HG03066 (cell line): ENCODE results near the gene IGF2BP2.
"Not testable (repeated sequence)": the region's sequence is repeated elsewhere in the genome, so short reads cannot be mapped to it uniquely, and the experiment has no call there.

Experiments used
- ATAC-seq: cut with Tn5 transposase; IDR thresholded peaks from one replicate; pipeline ENCODE4 v1.9.1; 2021; ENCODE audit warnings: low read depth; ENCODE audit not compliant: unreplicated experiment

Gene IGF2BP2

DNA sequence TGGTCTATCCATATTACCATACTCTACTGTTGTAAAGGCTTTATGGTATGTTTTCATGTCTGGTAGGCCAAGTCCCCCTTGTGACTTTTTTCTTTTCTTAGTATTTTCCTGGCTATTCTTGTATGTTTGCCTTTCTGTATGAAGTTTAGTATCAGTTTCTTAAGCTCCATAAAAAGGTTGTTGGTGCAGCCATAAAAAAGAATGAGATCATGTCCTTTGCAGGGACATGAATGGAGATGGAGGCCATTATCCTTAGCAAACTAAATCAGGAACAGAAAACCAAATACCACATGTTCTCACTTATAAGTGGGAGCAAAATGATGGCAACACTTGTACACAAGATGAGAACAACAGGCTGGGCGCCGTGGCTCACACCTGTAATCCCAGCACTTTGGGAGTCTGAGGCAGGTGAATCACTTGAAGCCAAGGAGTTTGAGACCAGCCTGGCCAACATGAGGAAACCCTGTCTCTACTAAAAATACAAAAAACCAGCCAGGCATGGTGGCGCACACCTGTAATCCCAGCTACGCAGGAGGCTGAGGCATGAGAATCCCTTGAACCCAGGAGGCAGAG lies 13.7 kb upstream of the IGF2BP2 start:
- ATAC-seq, result not testable (repeated sequence)

DNA sequence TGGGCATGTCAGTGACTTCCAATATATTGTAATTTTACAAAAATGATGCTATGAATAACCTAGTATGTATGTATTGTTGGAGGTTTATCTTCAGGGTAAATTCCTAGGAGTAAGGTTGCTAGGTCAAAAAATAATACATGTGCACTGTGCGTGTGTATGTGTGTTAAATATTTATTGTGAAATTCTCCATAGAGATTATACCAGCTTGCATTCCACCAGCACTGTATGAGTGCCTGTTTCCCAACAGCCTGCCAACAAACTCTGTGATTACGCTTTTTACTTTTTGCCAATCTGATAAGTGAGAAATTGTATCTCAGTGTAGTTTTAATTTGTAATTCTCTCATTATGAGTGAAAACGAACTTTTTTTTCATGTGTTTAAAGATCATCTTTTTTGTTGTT lies 12.6 kb upstream of the IGF2BP2 start:
- no peak for ATAC-seq

DNA sequence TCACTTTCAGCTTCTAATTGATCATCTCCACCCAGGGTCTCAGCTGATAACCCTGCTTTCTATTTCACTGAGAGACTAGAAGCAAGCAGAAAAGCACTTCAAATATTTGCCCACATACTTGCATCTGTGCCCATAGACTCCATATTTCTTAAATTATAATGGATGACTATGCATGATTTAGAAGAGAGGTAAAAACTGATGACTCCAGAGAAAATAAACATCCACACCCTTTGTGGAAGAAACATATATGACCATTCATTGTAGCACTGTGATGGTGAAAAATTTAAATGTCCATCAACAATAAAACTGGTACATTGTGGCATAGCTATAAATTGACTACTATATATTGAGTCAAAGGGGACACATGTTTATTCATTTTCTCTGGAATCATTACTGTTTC lies 7.1 kb upstream of the IGF2BP2 start:
- no peak for ATAC-seq

- ATAC-seq, result no peak
Measured at GRCh38 chr3:185831195-185831594, 6.4 kb upstream of the IGF2BP2 start.

- ATAC-seq, result no peak
Measured at GRCh38 chr3:185830018-185830797, 5.4 kb upstream of the IGF2BP2 start.

- ATAC-seq, result no peak
Measured at GRCh38 chr3:185828755-185829154, 3.9 kb upstream of the IGF2BP2 start.

- ATAC-seq, result no peak
Measured at GRCh38 chr3:185827595-185828344, 2.9 kb upstream of the IGF2BP2 start.

- peak; percentile 13 for ATAC-seq
Measured at GRCh38 chr3:185825639-185826481, 1.0 kb upstream of the IGF2BP2 start.

DNA sequence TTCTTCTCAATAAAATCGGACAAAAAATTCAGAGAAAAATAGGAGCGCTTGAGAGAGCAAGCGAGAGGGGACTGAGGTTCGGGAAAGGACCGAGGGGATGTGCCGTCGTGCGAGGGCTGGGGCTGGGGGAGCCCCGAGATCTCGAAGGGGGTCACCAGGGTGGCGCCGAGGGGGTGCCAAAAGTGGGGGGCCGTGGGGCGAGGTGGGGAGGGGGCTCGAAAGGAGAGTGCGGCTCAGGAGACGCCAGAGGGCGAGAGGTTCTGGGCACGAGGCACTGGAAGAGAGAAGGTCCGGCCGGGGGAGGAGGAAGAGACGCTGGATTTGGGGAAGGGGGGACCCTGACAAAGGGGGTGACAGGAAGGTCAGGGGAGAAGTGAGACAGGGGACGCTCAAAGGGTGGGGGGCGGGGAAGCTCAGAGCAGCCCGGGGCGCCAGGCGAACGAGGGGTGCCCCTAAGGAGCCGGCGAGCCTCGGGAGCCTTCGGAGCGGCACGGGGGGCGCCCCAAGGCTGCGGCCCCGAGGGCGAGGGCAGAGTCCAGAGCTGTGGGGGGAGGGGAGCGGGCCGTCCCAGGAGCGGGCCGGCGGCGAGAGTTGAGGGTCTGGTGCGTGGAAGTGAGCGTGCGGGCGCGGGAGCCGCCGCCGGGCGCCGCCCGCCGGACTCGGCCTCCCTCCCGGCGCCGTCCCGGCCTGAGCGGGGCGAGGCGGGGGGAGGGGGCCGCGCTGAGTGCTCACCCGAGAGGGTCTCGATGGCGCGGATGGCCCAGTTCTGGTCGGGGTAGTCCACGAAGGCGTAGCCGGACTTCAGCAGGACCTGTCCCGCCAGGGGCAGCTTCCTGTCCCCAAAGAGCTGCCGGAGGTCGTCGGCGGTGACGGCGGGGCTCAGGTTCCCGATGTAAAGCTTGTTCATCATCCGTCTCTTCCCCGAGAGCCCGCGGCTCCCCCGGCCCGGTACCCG lies 514 bp downstream of the IGF2BP2 start:
- ATAC-seq, result peak; percentile 31

GRCh38 chr3:185823078-185824044 lies 1.5 kb downstream of the IGF2BP2 start:
- ATAC-seq, result no peak

DNA sequence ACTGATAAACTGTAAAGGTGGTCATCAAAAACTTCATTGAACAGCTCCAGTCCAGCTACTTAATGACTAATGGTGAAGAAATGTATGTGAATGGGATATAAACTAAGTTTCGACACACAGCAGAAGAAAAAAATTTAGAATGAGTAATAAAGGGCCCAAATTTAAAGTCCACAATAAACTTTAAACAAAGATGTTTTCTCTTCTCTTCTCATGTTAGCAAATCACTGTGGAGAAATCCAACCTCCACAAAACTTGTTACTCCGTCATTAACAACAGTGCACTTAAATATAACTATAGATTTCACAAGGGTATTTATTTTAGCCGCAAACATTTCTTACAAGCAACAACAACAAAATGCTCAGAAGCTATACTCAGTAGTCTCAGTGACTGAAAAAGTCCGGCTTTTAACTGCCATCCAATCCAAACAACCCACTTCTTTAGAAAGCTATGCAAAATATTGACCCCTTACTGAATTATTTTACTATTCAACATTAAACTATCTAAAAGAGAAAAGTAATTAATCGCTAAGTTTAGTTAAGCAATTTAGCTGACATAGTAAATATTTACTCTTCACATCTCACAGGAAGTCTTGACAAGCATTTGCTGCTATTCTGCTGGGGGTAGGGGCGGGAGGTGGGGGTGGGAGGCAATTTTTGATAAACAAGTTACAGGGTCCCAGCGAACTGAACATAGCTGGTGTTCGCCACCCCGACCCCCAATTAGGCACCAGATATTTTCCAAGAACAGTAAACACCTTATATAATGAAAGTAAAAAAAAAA lies 2.4 kb downstream of the IGF2BP2 start:
- no peak for ATAC-seq

GRCh38 chr3:185820973-185821758 lies 3.7 kb downstream of the IGF2BP2 start:
- no peak for ATAC-seq

DNA sequence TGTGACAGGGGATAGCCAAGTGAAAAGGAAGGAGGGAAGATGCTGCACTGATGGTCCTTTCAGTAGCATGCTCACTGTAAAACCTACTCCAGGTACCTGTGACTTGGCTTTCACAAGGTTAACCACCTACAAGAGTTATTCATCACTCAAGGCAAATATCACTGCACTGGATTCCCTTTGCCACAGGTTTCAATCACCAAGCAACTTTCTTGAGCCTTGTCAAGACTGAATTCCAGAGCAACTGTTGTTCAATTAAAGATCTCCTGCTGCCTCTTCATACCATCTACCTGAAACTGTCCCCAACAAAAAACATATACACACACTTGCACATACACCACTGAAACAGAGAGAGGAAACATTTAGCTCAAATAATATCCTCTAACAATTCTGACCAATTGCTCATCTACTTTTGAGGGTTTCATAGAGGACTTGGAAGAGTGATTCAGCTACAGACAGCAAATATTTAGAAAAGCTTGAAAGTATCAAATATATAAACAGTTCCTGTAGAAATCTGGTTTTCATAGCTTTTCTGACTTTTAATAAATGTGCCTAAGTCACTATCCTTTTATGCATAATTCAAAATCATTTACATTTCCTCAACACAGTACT lies 6.5 kb downstream of the IGF2BP2 start:
- ATAC-seq, result no peak

DNA sequence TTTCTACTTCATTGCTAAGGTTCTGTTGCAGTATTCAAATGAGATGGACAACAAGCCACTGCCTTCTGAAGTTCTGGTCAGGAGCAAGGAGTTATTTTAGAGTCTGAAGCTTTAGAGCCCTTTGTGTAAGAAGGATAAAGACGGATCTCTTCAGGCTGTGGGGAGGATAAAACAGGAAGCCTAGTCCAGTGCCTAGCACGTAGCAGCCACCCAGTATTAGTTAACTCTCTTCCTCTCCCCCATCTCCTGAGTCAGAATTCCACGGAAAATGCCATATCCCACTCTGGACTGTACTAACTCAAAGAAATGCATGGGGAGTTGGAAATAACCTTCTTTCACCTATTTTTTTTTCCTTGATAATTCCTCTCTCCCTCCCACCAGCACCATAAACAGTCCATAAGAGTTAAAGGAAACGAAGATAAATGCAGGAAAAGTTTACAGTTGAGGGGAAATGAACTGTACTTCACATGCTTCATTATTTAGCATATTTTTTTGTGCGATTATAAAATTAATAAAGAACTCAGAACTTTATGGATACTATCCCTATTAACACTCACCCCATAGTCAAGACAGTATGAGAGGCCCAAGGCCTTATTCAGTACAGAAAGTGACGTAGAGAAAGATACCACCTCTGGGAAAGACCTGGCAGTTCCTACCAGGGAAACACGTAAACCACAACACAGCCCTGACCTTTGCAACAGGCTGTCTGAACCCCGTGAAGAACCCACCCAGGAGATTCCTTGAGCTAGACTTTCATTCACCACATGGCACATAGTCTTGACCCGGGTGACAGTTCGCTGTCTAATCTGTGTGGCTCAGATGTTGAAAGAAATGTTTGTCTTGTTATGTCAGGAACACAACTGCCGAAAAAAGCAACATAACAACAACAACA lies 9.2 kb downstream of the IGF2BP2 start:
- ATAC-seq, result no peak

- ATAC-seq, result no peak
Measured at GRCh38 chr3:185813691-185814215, 11.1 kb downstream of the IGF2BP2 start.
